Left lung (tissue), 10 donors: Measurements from ENCODE around the gene GPD2. TPM values are rescaled to one million over a fixed set of nuclear protein-coding genes. Genes with fewer than 3 reads are reported as not detected.

Experiments used
- ATAC-seq: fragments of 200-7000 bp; cut with Tn5 transposase; one replicate; pipeline ENCODE4 v1.9.1; 2020; ENCODE audit warnings: moderate library complexity
- DNase-seq, 4 donors: peaks; one replicate each; pipeline ENCODE4 v3.0.0-alpha.2; 2013 to 2020
- H3K27ac ChIP-seq, 2 donors: fragments of 200-600 bp; sonication (generic) in 1 of 2; one replicate each; pipeline versions ENCODE4 v1.5.0 to v1.8.0; 2020 to 2021
- H3K27me3 ChIP-seq, 2 donors: fragments of 200-600 bp; sonication (generic) in 1 of 2; one replicate each; pipeline versions ENCODE4 v1.5.0 to v1.8.0; 2020 to 2021
- H3K36me3 ChIP-seq, 2 donors: fragments of 200-600 bp; sonication (generic) in 1 of 2; one replicate each; pipeline versions ENCODE4 v1.5.0 to v1.8.0; 2020 to 2021
- H3K4me1 ChIP-seq, 2 donors: fragments of 200-600 bp; one replicate each; pipeline ENCODE4 v1.8.0; 2021
- H3K4me3 ChIP-seq, 2 donors: fragments of 200-600 bp; sonication (generic) in 1 of 2; one replicate each; pipeline versions ENCODE4 v1.5.0 to v1.8.0; 2020 to 2021; ENCODE audit warnings: mild to moderate bottlenecking in 1 of 2
- H3K9me3 ChIP-seq, 2 donors: fragments of 200-600 bp; sonication (generic) in 1 of 2; one replicate each; pipeline versions ENCODE4 v1.5.0 to v1.8.0; 2020 to 2021
- CTCF ChIP-seq, 2 donors: fragments of 200-600 bp; sonication (generic) in 1 of 2; IDR thresholded peaks; one replicate each; pipeline versions ENCODE4 v1.5.0 to v1.8.0; 2021; ENCODE audit warnings: antibody characterized with exemption in 2 of 2
- intact Hi-C, 2 donors: fragments of 100-400 bp; cut with DNase I; formaldehyde crosslinking; loops; one replicate each; pipeline versions ENCODE4 v1.11.2 to v1.14.2; 2022
- polyA plus RNA-seq, 6 donors: library from polyadenylated mRNA; unstranded; fragments of 120-200 nt; gene quantifications; one replicate each; pipeline ENCODE4 v1.2.1, GENCODE V29; 2013; ENCODE audit not compliant: insufficient read length in 6 of 6
- total RNA-seq, 2 donors: library from RNA; stranded (reverse); fragmentation: NEBNext Ultra II Directional; extraction: Animal tissue kit (Norgen Biotek cat#: 25700); gene quantifications; one replicate each; pipeline ENCODE4 v1.2.1, GENCODE V29; 2021
- donor health status: DM: no; HTN: yes; CAD: no.
- donor health status: DM: no; HTN: no; CAD: no.

GPD2 gene
- total and polyA plus RNA-seq, 8 donors = 23.7 to 44.3 (median 26.8) TPM

GRCh38 chr2:156465573-156465972 is 29.4 kb downstream of the GPD2 start:
- Histone ChIP-seq H3K9me3 (no peaks in the 10 kb centered on the region), H3K4me1 (peaks cover 13 to 67% of the 10 kb centered on the region in 2 donors), H3K27me3 (no peaks in the 10 kb centered on the region), H3K27ac (peak overlapping the region in 1 of 2 donors; percentile 82), H3K36me3 (no peaks in the 10 kb centered on the region), H3K4me3 (no peak overlapping the region)
- intact Hi-C loops = no loop called here
- TF ChIP-seq CTCF (IDR thresholded peaks at IDR 0.05) = no peak
- DNase-seq (no peak), ATAC-seq (no peak)

GRCh38 chr2:156466739-156467405 is 30.7 kb downstream of the GPD2 start:
- Histone ChIP-seq H3K9me3 (no peaks in the 10 kb centered on the region), H3K36me3 (no peaks in the 10 kb centered on the region), H3K27me3 (no peaks in the 10 kb centered on the region), H3K4me3 (no peak overlapping the region), H3K4me1 (peaks cover 13 to 80% of the 10 kb centered on the region in 2 donors), H3K27ac (peak overlapping the region; percentile 58 to 61)
- TF ChIP-seq CTCF (IDR thresholded peaks at IDR 0.05) = no peak
- intact Hi-C loops = no loop called here
- DNase-seq (peak in 3 of 4 donors; percentile 34 to 60 (median 48)), ATAC-seq (peak; percentile 93)

GRCh38 chr2:156470975-156471583 is 34.9 kb downstream of the GPD2 start:
- H3K9me3 ChIP-seq = no peaks in the 10 kb centered on the region
- no peaks in the 10 kb centered on the region for H3K36me3 ChIP-seq
- intact Hi-C loops = no loop called here
- H3K27me3 ChIP-seq = no peaks in the 10 kb centered on the region
- ATAC-seq (no peak), DNase-seq (no peak)
- H3K27ac ChIP-seq = peak overlapping the region in 1 of 2 donors; percentile 82
- TF ChIP-seq CTCF (IDR thresholded peaks at IDR 0.05) = no peak
- H3K4me1 ChIP-seq = peaks cover 13 to 69% of the 10 kb centered on the region in 2 donors
- H3K4me3 ChIP-seq = no peak overlapping the region

GRCh38 chr2:156471762-156472161 is 35.6 kb downstream of the GPD2 start:
- Histone ChIP-seq H3K4me3 (no peak overlapping the region), H3K36me3 (no peaks in the 10 kb centered on the region), H3K27me3 (no peaks in the 10 kb centered on the region), H3K27ac (peak overlapping the region in 1 of 2 donors; percentile 82), H3K4me1 (peaks cover 9 to 66% of the 10 kb centered on the region in 2 donors), H3K9me3 (no peaks in the 10 kb centered on the region)
- ATAC-seq (no peak), DNase-seq (no peak)
- TF ChIP-seq CTCF (IDR thresholded peaks at IDR 0.05) = no peak
- intact Hi-C loops = no loop called here

- no peak for DNase-seq
- H3K9me3 ChIP-seq = no peaks in the 10 kb centered on the region
- ATAC-seq = no peak
- no peak overlapping the region for H3K4me3 ChIP-seq
- peak overlapping the region in 1 of 2 donors; percentile 82 for H3K27ac ChIP-seq
- peaks cover 0 to 4% of the 10 kb centered on the region in 2 donors for H3K36me3 ChIP-seq
- no peaks in the 10 kb centered on the region for H3K27me3 ChIP-seq
- TF ChIP-seq CTCF (IDR thresholded peaks at IDR 0.05) = no peak
- peaks cover 2 to 64% of the 10 kb centered on the region in 2 donors for H3K4me1 ChIP-seq
- intact Hi-C loops = no loop called here
Measured at GRCh38 chr2:156472686-156473085, 36.5 kb downstream of the GPD2 start.
